ENCODE results near the gene VPS26C. TPM values are rescaled to one million over a fixed set of nuclear protein-coding genes. Genes with fewer than 3 reads are reported as not detected.

VPS26C gene
- total and polyA plus RNA-seq, 8 donors, result 15.3 to 118 (median 40.1) TPM

DNA sequence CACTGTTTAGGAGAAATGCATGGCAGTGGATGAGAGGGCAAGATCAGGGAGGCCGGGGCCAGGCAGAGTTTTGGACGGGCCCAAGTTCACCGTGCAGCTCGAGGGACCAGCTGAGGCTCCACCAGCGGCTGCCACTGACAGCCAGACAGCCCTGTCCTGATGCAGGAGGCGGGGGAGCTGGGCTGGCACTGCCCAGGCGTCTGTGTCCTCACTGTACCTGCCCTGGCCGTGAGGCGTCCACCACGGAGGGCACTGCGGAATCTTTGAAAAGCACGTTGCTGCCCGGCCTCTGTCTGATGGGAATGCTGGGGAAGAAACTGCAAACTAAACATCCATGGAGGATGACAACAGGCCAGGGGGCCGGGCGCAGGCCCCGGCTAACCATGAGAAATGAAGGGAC, 35.5 kb downstream of the VPS26C start:
- Histone ChIP-seq H3K27ac (no peak overlapping the region), H3K9me3 (no peaks in the 10 kb centered on the region), H3K27me3 (no peaks in the 10 kb centered on the region), H3K36me3 (peaks cover 51 to 95% (median 92%) of the 10 kb centered on the region in 4 donors), H3K4me1 (no peaks in the 10 kb centered on the region), H3K4me3 (no peak overlapping the region)
- WGBS, 5 donors, result 92 to 97% (median 96%) methylated on average over 15 to 16 of the region's 16 CpGs
- intact Hi-C loops (cut with DNase I; ENCODE audit: low total_unique reads), result no loop called here
- DNase-seq, result no peak
- TF ChIP-seq POLR2AphosphoS5 (IDR thresholded peaks at IDR 0.05) (no peak), POLR2A (IDR thresholded peaks at IDR 0.05) (no peak), EP300 (IDR thresholded peaks at IDR 0.05) (no peak)
- TF ChIP-seq, protein P1, sequence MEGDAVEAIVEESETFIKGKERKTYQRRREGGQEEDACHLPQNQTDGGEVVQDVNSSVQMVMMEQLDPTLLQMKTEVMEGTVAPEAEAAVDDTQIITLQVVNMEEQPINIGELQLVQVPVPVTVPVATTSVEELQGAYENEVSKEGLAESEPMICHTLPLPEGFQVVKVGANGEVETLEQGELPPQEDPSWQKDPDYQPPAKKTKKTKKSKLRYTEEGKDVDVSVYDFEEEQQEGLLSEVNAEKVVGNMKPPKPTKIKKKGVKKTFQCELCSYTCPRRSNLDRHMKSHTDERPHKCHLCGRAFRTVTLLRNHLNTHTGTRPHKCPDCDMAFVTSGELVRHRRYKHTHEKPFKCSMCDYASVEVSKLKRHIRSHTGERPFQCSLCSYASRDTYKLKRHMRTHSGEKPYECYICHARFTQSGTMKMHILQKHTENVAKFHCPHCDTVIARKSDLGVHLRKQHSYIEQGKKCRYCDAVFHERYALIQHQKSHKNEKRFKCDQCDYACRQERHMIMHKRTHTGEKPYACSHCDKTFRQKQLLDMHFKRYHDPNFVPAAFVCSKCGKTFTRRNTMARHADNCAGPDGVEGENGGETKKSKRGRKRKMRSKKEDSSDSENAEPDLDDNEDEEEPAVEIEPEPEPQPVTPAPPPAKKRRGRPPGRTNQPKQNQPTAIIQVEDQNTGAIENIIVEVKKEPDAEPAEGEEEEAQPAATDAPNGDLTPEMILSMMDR (IDR thresholded peaks at IDR 0.05), result no peak

DNA sequence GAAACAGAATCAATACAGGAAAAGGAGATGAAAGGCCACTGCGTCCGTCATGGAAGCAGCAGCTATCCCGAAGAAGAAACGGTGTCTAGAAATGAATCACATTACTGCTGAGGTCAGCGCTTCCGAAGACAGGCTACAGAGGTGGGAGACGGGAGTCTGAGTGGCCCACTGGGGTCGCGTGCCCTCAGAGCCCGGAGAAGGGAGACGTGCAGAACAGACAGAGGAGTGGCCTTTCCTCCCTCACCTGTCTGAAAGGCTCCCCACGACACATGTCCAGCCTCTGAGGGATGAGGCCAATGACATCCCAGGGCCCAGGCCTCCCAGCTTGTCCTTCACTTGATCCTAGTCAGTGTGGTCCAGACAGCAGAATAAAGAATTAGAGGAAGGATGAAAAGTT, 35.9 kb downstream of the VPS26C start:
- Histone ChIP-seq H3K9me3 (no peaks in the 10 kb centered on the region), H3K27ac (no peak overlapping the region), H3K36me3 (peaks cover 55 to 96% (median 93%) of the 10 kb centered on the region in 4 donors), H3K4me1 (no peaks in the 10 kb centered on the region), H3K27me3 (no peaks in the 10 kb centered on the region), H3K4me3 (no peak overlapping the region)
- no peak for TF ChIP-seq EP300 (IDR thresholded peaks at IDR 0.05)
- no peak for TF ChIP-seq POLR2AphosphoS5 (IDR thresholded peaks at IDR 0.05)
- TF ChIP-seq POLR2A (IDR thresholded peaks at IDR 0.05), result no peak
- TF ChIP-seq, protein P1 (IDR thresholded peaks at IDR 0.05), result no peak
- intact Hi-C loops (cut with DNase I; ENCODE audit: low total_unique reads), result no loop called here
- WGBS, 5 donors, result 83 to 92% (median 87%) methylated on average over 12 of the region's 12 CpGs
- DNase-seq, result no peak

DNA sequence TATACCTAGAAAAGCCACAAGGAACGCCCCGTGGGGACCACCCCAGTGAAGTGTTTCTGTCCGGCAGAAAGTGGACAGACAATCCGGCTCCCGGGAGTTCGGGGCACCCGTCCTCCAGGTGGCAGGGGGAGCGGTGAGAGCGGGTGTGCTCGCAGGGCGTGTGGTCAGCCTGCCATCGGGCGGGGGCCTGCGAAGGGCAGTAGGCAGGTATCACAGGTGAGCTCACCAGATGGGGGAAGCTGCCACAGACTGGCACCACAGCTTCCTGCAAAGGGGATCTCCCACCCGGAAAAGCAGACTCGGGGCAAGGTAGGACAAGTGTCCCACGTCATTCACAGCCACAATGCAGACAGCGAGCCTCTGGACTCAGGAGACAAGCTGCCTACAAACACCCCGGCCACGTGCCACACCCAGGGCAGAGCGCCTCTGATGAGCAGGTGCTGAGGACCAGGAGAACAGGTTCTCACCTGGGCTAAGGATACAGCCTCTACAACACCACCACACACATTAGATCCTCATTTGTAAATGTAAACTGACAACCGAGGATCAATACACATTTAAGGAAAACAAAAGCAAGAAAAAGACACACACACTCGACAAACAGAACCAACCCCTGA, 36.4 kb downstream of the VPS26C start:
- Histone ChIP-seq H3K4me1 (no peaks in the 10 kb centered on the region), H3K27me3 (no peaks in the 10 kb centered on the region), H3K27ac (no peak overlapping the region), H3K9me3 (no peaks in the 10 kb centered on the region), H3K36me3 (peaks cover 60 to 97% (median 95%) of the 10 kb centered on the region in 4 donors), H3K4me3 (no peak overlapping the region)
- 82 to 91% (median 86%) methylated on average over 23 of the region's 23 CpGs for WGBS, 5 donors
- intact Hi-C loops (cut with DNase I; ENCODE audit: low total_unique reads), result no loop called here
- peak in 1 of 2 donors; percentile 55 for DNase-seq
- TF ChIP-seq EP300 (IDR thresholded peaks at IDR 0.05), result no peak
- no peak for TF ChIP-seq POLR2AphosphoS5 (IDR thresholded peaks at IDR 0.05)
- no peak for TF ChIP-seq POLR2A (IDR thresholded peaks at IDR 0.05)
- TF ChIP-seq, protein P1 (IDR thresholded peaks at IDR 0.05), result no peak

DNA sequence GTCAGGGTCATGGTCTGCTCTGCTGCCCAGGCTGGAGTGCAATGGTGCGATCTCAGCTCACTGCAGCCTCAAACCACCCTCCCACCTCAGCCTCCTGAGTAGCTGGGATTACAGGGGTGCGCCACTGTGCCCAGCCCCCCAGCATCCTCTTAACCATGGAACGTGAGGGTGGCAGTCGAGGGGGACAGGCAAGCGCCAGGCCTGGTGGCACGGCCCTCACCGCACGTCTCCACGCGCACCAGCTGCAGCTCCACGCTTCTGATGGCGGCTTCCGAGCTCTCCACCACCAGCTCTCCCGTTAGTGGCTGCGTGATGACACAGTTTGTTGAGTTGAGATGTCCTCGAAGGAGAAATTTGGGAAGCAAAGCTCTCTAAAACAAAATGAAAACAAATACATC, 39.1 kb downstream of the VPS26C start:
- H3K9me3 ChIP-seq, result no peaks in the 10 kb centered on the region
- H3K36me3 ChIP-seq, result peaks cover 73 to 95% (median 94%) of the 10 kb centered on the region in 4 donors
- no peak overlapping the region for H3K4me3 ChIP-seq
- WGBS, 5 donors, result 98 to 99% (median 98%) methylated on average over 16 of the region's 16 CpGs
- no peak for TF ChIP-seq POLR2AphosphoS5 (IDR thresholded peaks at IDR 0.05)
- TF ChIP-seq EP300 (IDR thresholded peaks at IDR 0.05), result no peak
- TF ChIP-seq POLR2A (IDR thresholded peaks at IDR 0.05), result no peak
- TF ChIP-seq, protein P1 (IDR thresholded peaks at IDR 0.05), result no peak
- no peak for DNase-seq
- no peak overlapping the region for H3K27ac ChIP-seq
- H3K4me1 ChIP-seq, result no peaks in the 10 kb centered on the region
- intact Hi-C loops (cut with DNase I; ENCODE audit: low total_unique reads), result no loop called here
- H3K27me3 ChIP-seq, result no peaks in the 10 kb centered on the region

Data from stomach (tissue), 9 donors.